GM12878 (cell line): ENCODE measurements around the gene NEU1. TPM values are rescaled to one million over a fixed set of nuclear protein-coding genes. Genes with fewer than 3 reads are reported as not detected.

Experiments
- ATAC-seq: fragments of 200-7000 bp; cut with Tn5 transposase; 3 replicates; pipeline ENCODE4 v1.9.1; 2020; ENCODE audit warnings: mild to moderate bottlenecking, moderate library complexity
- BruUV-seq: library from RNA; stranded (reverse); fragments of 400-500 nt; replicated peaks from 2 replicates; lab custom pipeline; 2021; lab: Mats Ljungman, UMichigan
- CTCF ChIA-PET: fragments of 300-600 bp; sonication (Branson Sonifier 250); formaldehyde crosslinking; extraction: SDS; loops from one replicate; lab custom pipeline; 2021; ENCODE audit warnings: inconsistent platforms; lab: Yijun Ruan, JAX
- POLR2A ChIA-PET: fragments of 350-600 bp; formaldehyde crosslinking; extraction: SDS; loops from one replicate; lab custom pipeline; 2021; ENCODE audit warnings: inconsistent platforms; lab: Charles Lee
- RAD21 ChIA-PET: fragments of 300-600 bp; sonication (Branson Sonifier 250); formaldehyde crosslinking; loops from one replicate; lab custom pipeline; 2023; ENCODE audit warnings: antibody characterized with exemption; ENCODE audit not compliant: unreplicated experiment; lab: Charles Lee
- SMC1A ChIA-PET: fragments of 300-600 bp; sonication (Branson Sonifier 250); formaldehyde crosslinking; loops from one replicate; lab custom pipeline; 2023; ENCODE audit not compliant: unreplicated experiment, uncharacterized antibody; lab: Charles Lee
- DNase-seq: peaks from one replicate; pipeline ENCODE4 v3.0.0-alpha.2; 2011; ENCODE audit warnings: low read depth, low spot score
- FAIRE-seq: peaks from 3 replicates; lab custom pipeline; 2011; peaks lifted over from hg19 to GRCh38; lab: Jason Lieb, UNC
- H2AFZ ChIP-seq: 2 replicates; pipeline ENCODE4 v1.6.0; 2011; ENCODE audit warnings: low read depth, low read length, control low read depth; ENCODE audit not compliant: control insufficient read depth
- H3K27ac ChIP-seq: 2 replicates; pipeline ENCODE4 v1.5.1; 2011; ENCODE audit warnings: control low read depth; ENCODE audit not compliant: control insufficient read depth, insufficient read depth
- H3K27me3 ChIP-seq, 2 experiments: replicated peaks in 1 of 2; 2 replicates each; pipeline versions ENCODE4 v1.6.0 to v1.6.1; 2011; ENCODE audit warnings: low read length in 1 of 2; ENCODE audit not compliant: control insufficient read depth in 2 of 2, insufficient read depth in 2 of 2
- H3K36me3 ChIP-seq, 2 experiments: 2 replicates each; pipeline ENCODE4 v1.5.1; 2011; ENCODE audit warnings: low read length in 1 of 2; ENCODE audit not compliant: control insufficient read depth in 2 of 2, insufficient read depth in 2 of 2
- H3K4me1 ChIP-seq: 2 replicates; pipeline ENCODE4 v1.6.1; 2011; ENCODE audit warnings: mild to moderate bottlenecking, low read length, moderate library complexity, mixed read lengths; ENCODE audit not compliant: control insufficient read depth, insufficient read depth
- H3K4me2 ChIP-seq: 2 replicates; pipeline ENCODE4 v1.6.0; 2011; ENCODE audit warnings: control low read depth; ENCODE audit not compliant: control insufficient read depth, insufficient read depth
- H3K4me3 ChIP-seq: fragments of 200-600 bp; sonication (generic); 2 replicates; pipeline ENCODE4 v1.5.1; 2016
- H3K79me2 ChIP-seq: 2 replicates; pipeline ENCODE4 v1.6.0; 2011; ENCODE audit warnings: low read length; ENCODE audit not compliant: control insufficient read depth, insufficient read depth
- H3K9ac ChIP-seq: 2 replicates; pipeline ENCODE4 v1.8.0; 2011; ENCODE audit warnings: low read length, control low read depth, mixed read lengths; ENCODE audit not compliant: control insufficient read depth, insufficient read depth
- H3K9me3 ChIP-seq: replicated peaks from 3 replicates; pipeline ENCODE4 v1.5.1; 2011; ENCODE audit warnings: mild to moderate bottlenecking, low read length; ENCODE audit not compliant: control insufficient read depth, insufficient read depth
- H4K20me1 ChIP-seq: 2 replicates; pipeline ENCODE4 v1.6.0; 2011; ENCODE audit not compliant: control insufficient read depth, insufficient read depth
- ASH2L ChIP-seq: fragments of 300-600, 200-600 bp; sonication (generic); IDR thresholded peaks from 2 replicates; pipeline ENCODE4 v1.6.1; 2017; ENCODE audit warnings: low read depth, mild to moderate bottlenecking, borderline replicate concordance
- POLR2A ChIP-seq: IDR thresholded peaks from 2 replicates; pipeline ENCODE4 v1.6.1; 2011; ENCODE audit warnings: low read depth, mild to moderate bottlenecking, low read length
- SIX5 ChIP-seq: IDR thresholded peaks from 2 replicates; pipeline ENCODE4 v1.6.1; 2011; ENCODE audit warnings: mild to moderate bottlenecking, low read depth, low read length, moderate library complexity; ENCODE audit not compliant: severe bottlenecking
- ZBTB40 ChIP-seq: fragments of 450-650 bp; IDR thresholded peaks from 2 replicates; pipeline ENCODE4 v1.6.1; 2016; ENCODE audit warnings: mild to moderate bottlenecking, moderate library complexity, borderline replicate concordance
- WGBS: methylation state at CpG from one replicate; pipeline ENCODE4 v1.1.6; 2016; ENCODE audit warnings: low lambda C conversion rate; ENCODE audit not compliant: insufficient replicate concordance, insufficient coverage; ENCODE audit errors: missing lambda C conversion rate; 5-methylcytosine and 5-hydroxymethylcytosine counted together
- in situ Hi-C: fragments of 300-500 bp; cut with MboI; formaldehyde crosslinking; loops from 9 replicates; pipeline ENCODE4 v1.14.3; 2018; ENCODE audit warnings: mixed read lengths
- intact Hi-C: fragments of 100-400 bp; cut with micrococcal nuclease; formaldehyde crosslinking; loops from one replicate; pipeline ENCODE4 v1.14.2; 2022; ENCODE audit not compliant: unreplicated experiment
- polyA plus RNA-seq, 11 experiments: library from polyadenylated mRNA; depleted of rRNA in 4 of 11; unstranded in 6 of 11; stranded (reverse) in 5 of 11; fragments of >200 nt; fragmentation: Nextera tagmentation in 4 of 11; fragmentation: Illumina TruSeq in 1 of 11; extraction: Ambion mirVana in 4 of 11; extraction: Trizol in 1 of 11; gene quantifications; 1 replicate in 1 of 11; 2 replicates in 10 of 11; pipeline versions ENCODE4 v1.2.1 to v1.2.3, GENCODE V29; 2011 to 2016; ENCODE audit warnings: inconsistent platforms in 2 of 11, missing spikeins in 2 of 11, low read depth in 1 of 11
- total RNA-seq, 4 experiments: library from RNA; depleted of rRNA in 3 of 4; stranded (reverse); fragments of >200 nt in 3 of 4; fragmentation: Illumina TruSeq in 1 of 4; extraction: Trizol in 1 of 4; gene quantifications; 2 replicates each; pipeline versions ENCODE4 v1.2.1 to v1.2.3, GENCODE V29; 2013 to 2021

The NEU1 gene
- total and polyA plus RNA-seq, 10 of the 15 experiments (the other 5 are each of a cell fraction or from before 2014, with no cell fraction given), result 7.2 to 26.9 (median 21.6) TPM

- no peaks in the 10 kb centered on the region for H3K79me2 ChIP-seq
- no peak overlapping the region for H3K4me3 ChIP-seq
- no peaks in the 10 kb centered on the region for H3K9me3 ChIP-seq
- WGBS, result 93% methylated on average over 13 of the region's 13 CpGs
- intact Hi-C loops (no loop called here), in situ Hi-C loops (no loop called here)
- H3K36me3 ChIP-seq, result peaks cover 0 to 16% of the 10 kb centered on the region in 2 experiments; a peak in 3 of 4 replicates
- no peaks in the 10 kb centered on the region for H4K20me1 ChIP-seq
- ChIA-PET RAD21 (no interaction called here), CTCF (interaction anchor here (0.5 kb wide), 1 partner anchor 30 kb away, joined by 3 read pairs; no protein-coding TSS in a partner anchor), SMC1A (no interaction called here), POLR2A (no interaction called here)
- H3K4me1 ChIP-seq, result no peaks in the 10 kb centered on the region
- no peak overlapping the region for H3K27ac ChIP-seq
- no TSS peak for BruUV-seq
- no peak overlapping the region for H2AFZ ChIP-seq
- H3K9ac ChIP-seq, result no peak overlapping the region
- no peaks in the 10 kb centered on the region for H3K27me3 ChIP-seq
- TF ChIP-seq SIX5 (no peak), ASH2L (no peak), POLR2A (0 out of 2 replicates have a peak, but pooled peaks have one; percentile 9)
- H3K4me2 ChIP-seq, result no peak overlapping the region
- DNase-seq, result no peak
- ATAC-seq, result no peak
- FAIRE-seq, result no peak
These were observed 16.5 kb upstream of the NEU1 start for GRCh38 chr6:31879143-31879542.

- FAIRE-seq (no peak), ATAC-seq (no peak), DNase-seq (no peak)
- no peaks in the 10 kb centered on the region for H3K9me3 ChIP-seq
- no peak within 1 kb of the TSS for H3K27ac ChIP-seq
- TF ChIP-seq POLR2A, result 0 out of 2 replicates have a peak, but pooled peaks have one; percentile 16
- TF ChIP-seq ZBTB40, result no peak
- H2AFZ ChIP-seq, result no peak within 1 kb of the TSS
- no peak within 1 kb of the TSS for H3K4me2 ChIP-seq
- ChIA-PET SMC1A (no interaction called here), POLR2A (no interaction called here), RAD21 (no interaction called here), CTCF (interaction anchor here (0.5 to 0.9 kb wide), 2 partner anchors 8 to 31 kb away, joined by 3 read pairs; no protein-coding TSS in a partner anchor)
- intact Hi-C loops (no loop called here), in situ Hi-C loops (no loop called here)
- no TSS peak for BruUV-seq
- H3K9ac ChIP-seq, result no peak within 1 kb of the TSS
- H3K27me3 ChIP-seq, result no peaks in the 10 kb centered on the region
- no peaks in the 10 kb centered on the region for H4K20me1 ChIP-seq
- H3K4me3 ChIP-seq, result no peak within 1 kb of the TSS
- H3K79me2 ChIP-seq, result no peaks in the 10 kb centered on the region
- WGBS, result 84% methylated on average over 10 of the region's 18 CpGs
- peaks cover 0 to 16% of the 10 kb centered on the region in 2 experiments; a peak in 3 of 4 replicates for H3K36me3 ChIP-seq
- H3K4me1 ChIP-seq, result no peaks in the 10 kb centered on the region
These were observed 16.1 kb upstream of the NEU1 start, which contains the start of gene SLC44A4 for GRCh38 chr6:31878726-31879125. Gene SLC44A4 (minus strand): TSS chr6:31878997. CDS start chr6:31878980, 17 bp downstream.
